ENCODE results near the gene SF3A1. TPM values are rescaled to one million over a fixed set of nuclear protein-coding genes. Genes with fewer than 3 reads are reported as not detected.

Gene SF3A1
- total and polyA plus RNA-seq, 11 donors: 11.4 to 142 (median 77.4) TPM

- no peak overlapping the region for H3K4me3 ChIP-seq
- ATAC-seq: no peak
- no peak for TF ChIP-seq POLR2A (IDR thresholded peaks at IDR 0.05)
Observed at GRCh38 chr22:30399718-30400117, 43.0 kb upstream of the SF3A1 start.

GRCh38 chr22:30398685-30399680 lies 42.3 kb upstream of the SF3A1 start:
- peaks cover 0 to 18% (median 9%) of the 10 kb centered on the region in 12 donors for H3K4me1 ChIP-seq
- no peaks in the 10 kb centered on the region for H3K9me3 ChIP-seq
- H3K4me3 ChIP-seq: no peak overlapping the region
- no peaks in the 10 kb centered on the region for H3K36me3 ChIP-seq
- peaks cover 4 to 33% (median 26%) of the 10 kb centered on the region in 9 donors for H3K27me3 ChIP-seq
- intact Hi-C loops (cut with DNase I): loop anchor here in 1 of 10 donors (10.0 kb wide), 1 partner anchor 356 kb away; no protein-coding TSS in a partner anchor
- TF ChIP-seq CTCF (IDR thresholded peaks at IDR 0.05): no peak
- TF ChIP-seq POLR2A (IDR thresholded peaks at IDR 0.05): no peak
- peak in 2 of 4 donors; percentile 4 to 11 for ATAC-seq
- WGBS, 4 donors: 55 to 65% (median 62%) methylated on average over 24 to 25 of the region's 25 CpGs
- H3K27ac ChIP-seq: no peak overlapping the region
- DNase-seq: no peak

More at GRCh38 chr22:30399718-30400117, 43.0 kb upstream of the SF3A1 start:
- no peak for DNase-seq
- Histone ChIP-seq H3K9me3 (no peaks in the 10 kb centered on the region), H3K4me1 (peaks cover 0 to 18% (median 9%) of the 10 kb centered on the region in 12 donors), H3K27me3 (peaks cover 4 to 33% (median 26%) of the 10 kb centered on the region in 9 donors), H3K27ac (no peak overlapping the region), H3K36me3 (no peaks in the 10 kb centered on the region)
- intact Hi-C loops (cut with DNase I): loop anchor here in 2 of 10 donors (10.0 kb wide), 2 partner anchors 355 to 435 kb away; no protein-coding TSS in a partner anchor
- 74 to 88% (median 81%) methylated on average over 5 of the region's 5 CpGs for WGBS, 4 donors

GRCh38 chr22:30397656-30398635 lies 41.3 kb upstream of the SF3A1 start:
- intact Hi-C loops (cut with DNase I): loop anchor here in 1 of 10 donors (10.0 kb wide), 1 partner anchor 357 kb away; no protein-coding TSS in a partner anchor
- Histone ChIP-seq H3K27ac (peak overlapping the region in 1 of 12 donors; percentile 61), H3K36me3 (no peaks in the 10 kb centered on the region), H3K9me3 (no peaks in the 10 kb centered on the region), H3K4me1 (peaks cover 0 to 18% (median 9%) of the 10 kb centered on the region in 12 donors), H3K4me3 (peak overlapping the region; percentile 31 to 68 (median 58)), H3K27me3 (peaks cover 4 to 40% (median 26%) of the 10 kb centered on the region in 9 donors)
- WGBS, 4 donors: 18 to 24% (median 20%) methylated on average over 10 to 11 of the region's 11 CpGs
- no peak for DNase-seq
- TF ChIP-seq CTCF (IDR thresholded peaks at IDR 0.05) (no peak), POLR2A (IDR thresholded peaks at IDR 0.05) (no peak)
- ATAC-seq: peak in 3 of 4 donors; percentile 3 to 23 (median 8)

Data from heart left ventricle (tissue), 16 donors.